SKM-1 treated with dmso at 0.1 percent for 144 hours (cell line): ENCODE data around the gene PRRT1.
"Not testable (repeated sequence)": the region's sequence is repeated elsewhere in the genome, so short reads cannot be mapped to it uniquely, and the experiment has no call there.

ENCODE experiments used
- DNase-seq: peaks from one replicate; lab custom pipeline; 2025; ENCODE audit not compliant: unreplicated experiment; lab: John Stamatoyannopoulos, UW

The PRRT1 gene

DNA sequence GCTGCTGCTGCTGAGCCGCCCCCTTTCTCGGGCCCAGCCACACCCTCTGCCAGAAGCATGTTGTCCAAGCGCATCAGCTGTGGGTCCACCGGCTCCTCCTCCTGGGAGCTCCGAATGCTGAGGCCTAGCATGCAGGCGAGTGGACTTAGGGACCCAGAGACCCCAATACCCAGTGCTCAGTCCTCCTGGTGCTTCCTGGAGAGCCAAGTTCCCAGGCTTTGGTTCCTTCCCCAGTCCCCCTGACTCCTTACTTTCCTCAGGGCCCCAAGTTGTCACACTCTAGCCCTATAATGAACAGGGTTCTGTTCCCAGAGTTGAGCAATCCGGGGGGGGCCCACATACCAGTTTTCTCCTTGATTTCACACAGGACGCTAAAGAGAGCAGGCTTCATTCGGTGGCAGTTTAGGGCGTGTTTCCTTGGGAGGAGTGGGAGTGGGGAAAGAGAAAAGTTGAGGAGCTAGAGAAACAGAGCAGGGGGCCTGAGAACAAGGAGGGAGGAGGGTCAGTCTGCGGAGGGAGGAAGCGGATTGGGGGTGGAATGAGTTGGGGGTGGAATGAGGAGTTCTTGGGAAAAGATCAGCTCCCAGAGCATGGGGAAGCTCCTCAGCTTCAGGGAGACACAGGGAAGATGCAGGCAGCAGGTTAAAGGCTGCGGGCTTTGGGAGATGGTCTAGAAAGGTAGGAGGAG lies 36.8 kb upstream of the PRRT1 start:
- DNase-seq = no peak

DNA sequence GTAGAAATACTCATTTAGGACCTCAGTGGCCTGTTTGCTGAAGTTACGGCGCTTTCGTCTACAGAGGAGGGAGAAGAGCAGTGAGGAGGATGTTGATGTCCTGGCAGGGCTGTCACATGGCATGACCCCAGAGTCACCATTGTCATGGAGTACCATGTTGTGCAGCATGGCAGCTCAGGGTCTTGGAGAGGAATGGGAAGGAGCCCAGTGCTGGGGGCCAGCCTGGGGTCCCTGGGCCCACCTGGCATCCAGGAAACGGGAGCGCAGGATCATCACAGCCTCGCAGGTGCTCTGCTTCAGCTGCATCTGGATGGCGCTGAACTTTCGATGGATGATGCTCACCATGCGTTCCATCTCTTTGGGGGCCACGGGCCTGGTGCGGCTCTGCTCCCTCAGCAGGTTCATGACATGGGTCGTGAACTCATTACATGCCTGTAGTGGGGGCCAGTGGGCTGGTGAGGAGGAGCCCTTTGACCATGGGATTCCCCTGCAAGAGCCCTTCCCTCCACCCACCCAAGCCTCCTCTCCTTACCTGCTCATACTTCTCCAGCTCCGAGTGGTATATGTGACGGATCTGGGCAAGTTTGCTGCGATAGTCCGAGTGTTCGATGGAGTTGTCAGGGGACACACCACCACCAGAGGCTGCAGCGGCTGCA lies 36.1 kb upstream of the PRRT1 start:
- not testable (repeated sequence) for DNase-seq

- no peak for DNase-seq
Observed at GRCh38 chr6:32187009-32187709, 35.4 kb upstream of the PRRT1 start.

GRCh38 chr6:32186151-32186840 lies 34.6 kb upstream of the PRRT1 start:
- DNase-seq = not testable (repeated sequence)

DNA sequence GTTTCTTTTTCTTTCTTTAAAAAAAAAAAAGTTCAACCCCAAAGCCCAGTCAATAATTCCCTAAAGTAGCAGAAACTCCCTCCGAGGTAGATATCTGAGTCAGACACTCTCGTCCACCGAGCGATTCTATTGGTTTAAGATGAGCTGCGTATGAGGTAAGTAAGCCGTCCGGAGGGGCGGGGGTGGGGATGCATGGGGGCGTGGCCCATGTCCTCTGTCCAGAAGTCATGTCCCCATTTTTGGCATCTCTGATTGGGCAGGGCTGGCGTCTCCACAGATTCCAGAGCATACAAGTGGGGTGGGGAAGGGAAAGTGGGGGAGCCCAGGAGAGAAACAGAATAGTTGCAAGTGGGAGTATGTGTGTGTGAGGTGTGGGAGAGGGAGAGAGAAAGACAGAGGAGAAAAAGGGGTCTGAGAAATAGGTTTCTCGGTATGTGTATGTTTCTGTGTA lies 34.0 kb upstream of the PRRT1 start:
- not testable (repeated sequence) for DNase-seq

- no peak for DNase-seq
Observed at GRCh38 chr6:32184084-32184640, 32.4 kb upstream of the PRRT1 start, which contains the start of gene AGER. Gene AGER (minus strand): TSS chr6:32184253. CDS start chr6:32184222, 31 bp downstream.

DNA sequence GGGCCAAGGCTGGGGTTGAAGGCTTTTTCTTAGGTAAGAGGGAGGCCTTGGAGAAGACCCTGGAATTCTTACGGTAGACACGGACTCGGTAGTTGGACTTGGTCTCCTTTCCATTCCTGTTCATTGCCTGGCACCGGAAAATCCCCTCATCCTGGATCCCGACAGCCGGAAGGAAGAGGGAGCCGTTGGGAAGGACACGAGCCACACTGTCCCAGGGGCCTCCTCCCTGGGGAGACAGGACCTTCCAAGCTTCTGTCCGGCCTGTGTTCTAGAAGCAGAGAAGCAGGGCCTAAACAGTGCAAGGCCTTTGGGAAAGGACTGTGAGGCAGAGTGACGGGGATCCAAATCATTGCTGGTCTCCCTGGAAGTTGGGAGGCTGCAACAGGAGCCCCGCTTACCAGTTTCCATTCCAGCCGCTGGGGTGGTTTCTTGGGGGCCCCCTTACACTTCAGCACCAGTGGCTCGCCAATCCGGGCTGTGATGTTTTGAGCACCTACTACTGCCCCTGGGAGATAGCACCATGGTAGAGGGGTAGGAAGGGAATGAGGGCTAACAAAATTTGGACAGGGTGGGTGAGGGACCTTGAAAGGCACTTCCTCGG lies 31.8 kb upstream of the PRRT1 start:
- no peak for DNase-seq

- no peak for DNase-seq
Observed at GRCh38 chr6:32183030-32183429, 31.3 kb upstream of the PRRT1 start.

GRCh38 chr6:32182555-32182981 lies 30.8 kb upstream of the PRRT1 start:
- no peak for DNase-seq

GRCh38 chr6:32181915-32182529 lies 30.3 kb upstream of the PRRT1 start:
- DNase-seq = no peak

DNA sequence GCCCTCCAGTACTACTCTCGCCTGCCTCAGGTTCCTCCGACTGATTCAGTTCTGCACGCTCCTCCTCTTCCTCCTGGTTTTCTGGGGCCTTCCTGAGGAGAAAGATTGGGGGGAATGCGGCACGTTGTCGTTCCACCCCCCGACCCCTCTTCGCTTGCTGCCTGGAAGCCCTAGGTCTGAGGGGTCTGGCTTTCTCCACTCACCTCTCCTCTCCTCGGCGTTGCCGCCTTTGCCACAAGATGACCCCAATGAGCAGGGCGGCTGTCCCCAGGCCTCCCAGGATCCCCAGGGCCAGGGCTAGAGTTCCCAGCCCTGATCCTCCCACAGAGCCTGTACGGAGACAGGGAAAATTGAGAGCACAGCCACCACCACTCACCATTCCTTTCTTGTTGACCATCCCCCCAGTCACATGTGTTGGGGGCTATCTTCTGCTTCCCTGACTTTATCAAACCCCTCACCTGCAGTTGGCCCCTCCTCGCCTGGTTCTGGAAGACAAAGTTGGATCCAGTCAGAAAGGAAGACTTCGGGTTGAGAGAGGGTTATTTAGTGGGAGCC lies 29.5 kb upstream of the PRRT1 start:
- no peak for DNase-seq

GRCh38 chr6:32179766-32180405 lies 28.1 kb upstream of the PRRT1 start:
- DNase-seq = no peak

GRCh38 chr6:32178547-32179440 lies 27.1 kb upstream of the PRRT1 start:
- DNase-seq = no peak

DNA sequence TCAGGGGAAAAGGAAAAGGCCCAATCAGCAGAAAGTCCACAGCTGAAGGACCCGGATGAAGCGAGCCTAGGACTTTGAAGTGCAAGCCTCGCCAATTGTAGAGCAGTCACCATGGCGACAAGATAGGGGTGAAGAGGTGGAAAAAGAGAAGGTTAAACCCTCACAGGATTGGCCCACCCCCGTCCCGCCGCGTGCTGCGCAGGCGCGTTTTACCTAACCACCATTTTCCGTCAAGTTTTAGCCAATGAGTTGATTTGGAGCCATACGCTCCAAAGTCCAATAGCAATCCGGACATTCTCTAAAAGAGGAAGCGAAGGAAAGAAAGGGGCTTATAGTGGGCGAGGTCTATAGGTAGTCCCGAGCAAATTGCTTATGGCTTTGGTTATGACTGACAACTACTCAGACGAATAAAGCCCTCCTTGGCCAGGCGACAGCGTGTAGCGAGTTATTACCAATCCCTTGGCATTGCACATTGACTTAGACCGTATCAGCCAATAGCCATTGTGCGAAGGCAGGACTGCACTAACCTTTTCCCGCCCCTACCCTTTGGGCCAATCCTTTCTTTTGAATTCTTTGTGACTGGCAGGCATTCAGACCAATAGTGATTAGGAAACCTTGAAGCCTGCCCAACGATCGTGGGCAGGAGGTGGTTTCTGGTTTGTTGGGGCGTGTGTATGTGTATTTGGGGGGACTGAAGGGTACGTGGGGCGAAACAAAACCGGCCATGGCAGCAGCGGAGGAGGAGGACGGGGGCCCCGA lies 26.2 kb upstream of the PRRT1 start, which contains the start of gene RNF5:
Gene RNF5, plus strand, starts transcription at position 618 of the 759 bp plus-strand sequence. Its CDS starts 107 bp downstream, at position 725.
- DNase-seq = peak; percentile 99

- no peak for DNase-seq
Observed at GRCh38 chr6:32177183-32177787, 25.5 kb upstream of the PRRT1 start.

DNA sequence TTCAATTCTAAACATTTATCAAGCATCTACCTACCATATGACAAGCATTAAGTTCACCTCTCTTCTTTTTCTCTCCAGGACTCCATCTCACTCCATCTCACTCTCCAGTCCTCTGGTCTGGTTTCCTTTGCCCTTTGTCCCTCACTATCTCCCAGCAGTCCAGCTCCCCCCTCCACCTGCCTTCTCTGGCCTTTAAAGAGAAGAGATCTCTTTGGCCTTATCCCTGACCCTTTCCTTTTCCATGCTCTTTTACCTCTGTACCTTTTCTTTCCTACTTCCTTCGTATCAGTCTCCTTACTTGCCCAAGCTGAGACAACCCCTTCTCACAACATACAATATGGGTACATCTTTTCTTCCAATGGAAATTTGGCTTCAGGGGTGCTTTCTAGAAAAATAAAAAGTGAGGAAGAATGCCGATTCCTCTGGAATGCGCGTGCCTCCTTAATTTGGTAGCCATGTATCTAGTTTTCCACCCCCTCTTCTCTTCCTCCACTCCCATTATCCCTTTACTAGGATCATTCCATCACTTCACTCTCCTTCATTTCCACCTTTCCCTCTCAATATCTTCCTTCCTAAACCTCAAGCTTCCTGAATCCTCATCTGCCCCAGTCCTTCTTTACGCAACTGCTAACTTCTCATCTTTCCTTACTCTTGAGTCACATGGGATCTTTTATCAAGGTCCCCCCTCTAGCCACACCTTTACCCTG lies 24.9 kb upstream of the PRRT1 start:
- no peak for DNase-seq
